Measurements from ENCODE around the gene HSF5. TPM values are rescaled to one million over a fixed set of nuclear protein-coding genes. Genes with fewer than 3 reads are reported as not detected.

HSF5 gene
- total RNA-seq, 2 donors from 2014 or later: 0.07 TPM; not detected in 1

DNA sequence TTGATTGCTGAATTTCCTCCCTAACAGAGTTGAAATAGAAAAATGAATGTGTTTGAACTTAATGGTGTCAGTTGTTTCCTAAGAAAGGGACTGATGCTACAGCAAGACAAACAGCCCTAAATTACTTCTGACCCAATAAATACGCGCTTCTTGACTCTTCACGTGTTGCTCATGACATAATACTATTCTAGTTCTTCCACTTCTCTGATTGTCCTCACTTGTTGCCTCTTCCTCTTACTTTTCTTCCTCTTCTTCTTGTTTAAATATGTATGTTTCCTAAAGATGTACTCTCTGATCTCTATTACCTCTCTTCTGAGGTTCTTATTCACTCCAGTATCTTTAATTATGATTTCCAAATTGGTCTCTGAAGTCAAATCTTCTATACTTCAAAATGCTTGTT, 103.3 kb downstream of the HSF5 start:
- H3K9ac ChIP-seq (ENCODE audit: low read depth in 2 of 2, low read length in 2 of 2): peak overlapping the region in 1 of 2 donors; percentile 42
- DNase-seq: no peak
- no peaks in the 10 kb centered on the region for H3K36me3 ChIP-seq
- peak overlapping the region; percentile 19 for H3K27ac ChIP-seq
- TF ChIP-seq, protein P1, sequence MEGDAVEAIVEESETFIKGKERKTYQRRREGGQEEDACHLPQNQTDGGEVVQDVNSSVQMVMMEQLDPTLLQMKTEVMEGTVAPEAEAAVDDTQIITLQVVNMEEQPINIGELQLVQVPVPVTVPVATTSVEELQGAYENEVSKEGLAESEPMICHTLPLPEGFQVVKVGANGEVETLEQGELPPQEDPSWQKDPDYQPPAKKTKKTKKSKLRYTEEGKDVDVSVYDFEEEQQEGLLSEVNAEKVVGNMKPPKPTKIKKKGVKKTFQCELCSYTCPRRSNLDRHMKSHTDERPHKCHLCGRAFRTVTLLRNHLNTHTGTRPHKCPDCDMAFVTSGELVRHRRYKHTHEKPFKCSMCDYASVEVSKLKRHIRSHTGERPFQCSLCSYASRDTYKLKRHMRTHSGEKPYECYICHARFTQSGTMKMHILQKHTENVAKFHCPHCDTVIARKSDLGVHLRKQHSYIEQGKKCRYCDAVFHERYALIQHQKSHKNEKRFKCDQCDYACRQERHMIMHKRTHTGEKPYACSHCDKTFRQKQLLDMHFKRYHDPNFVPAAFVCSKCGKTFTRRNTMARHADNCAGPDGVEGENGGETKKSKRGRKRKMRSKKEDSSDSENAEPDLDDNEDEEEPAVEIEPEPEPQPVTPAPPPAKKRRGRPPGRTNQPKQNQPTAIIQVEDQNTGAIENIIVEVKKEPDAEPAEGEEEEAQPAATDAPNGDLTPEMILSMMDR (IDR thresholded peaks at IDR 0.05): no peak
- H3K4me3 ChIP-seq: no peak overlapping the region
- peaks cover 10% of the 10 kb centered on the region for H3K4me1 ChIP-seq
- intact Hi-C loops (cut with DNase I): no loop called here
- no peaks in the 10 kb centered on the region for H3K27me3 ChIP-seq
- H3K9me3 ChIP-seq: no peaks in the 10 kb centered on the region

DNA sequence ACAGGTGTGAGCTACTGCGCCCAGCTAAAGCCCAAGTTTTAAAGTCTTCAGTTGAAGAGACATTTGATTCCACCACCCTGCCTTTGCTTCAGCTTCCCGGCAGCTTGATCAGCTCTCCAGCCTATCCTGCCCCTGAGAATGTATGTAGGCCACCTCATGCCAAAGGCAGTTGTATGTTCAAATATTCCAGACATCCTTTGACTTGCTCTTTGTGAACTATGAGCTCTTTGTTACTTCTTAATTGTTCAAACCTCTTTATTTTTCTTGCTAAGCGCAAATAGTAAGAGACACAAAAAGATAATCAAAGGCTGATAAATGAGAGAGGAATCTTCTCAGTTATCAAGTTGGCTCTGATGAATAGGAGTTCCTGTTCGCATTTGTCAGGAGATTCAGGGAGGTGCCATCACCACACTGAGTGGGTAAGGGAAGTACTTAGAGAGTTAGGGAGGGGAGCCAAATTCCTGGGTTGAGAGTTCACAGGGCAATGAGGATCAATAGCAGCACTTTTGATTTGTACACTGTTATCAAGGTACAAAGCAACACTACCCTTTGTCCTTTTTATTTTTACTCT, 104.2 kb downstream of the HSF5 start:
- intact Hi-C loops (cut with DNase I): no loop called here
- Histone ChIP-seq H3K27ac (peak overlapping the region; percentile 54), H3K9ac (ENCODE audit: low read depth in 2 of 2, low read length in 2 of 2) (peak overlapping the region in 1 of 2 donors; percentile 42), H3K9me3 (no peaks in the 10 kb centered on the region), H3K4me1 (peaks cover 5% of the 10 kb centered on the region), H3K4me3 (no peak overlapping the region), H3K27me3 (no peaks in the 10 kb centered on the region), H3K36me3 (no peaks in the 10 kb centered on the region)
- no peak for DNase-seq
- TF ChIP-seq, protein P1 (IDR thresholded peaks at IDR 0.05): no peak

DNA sequence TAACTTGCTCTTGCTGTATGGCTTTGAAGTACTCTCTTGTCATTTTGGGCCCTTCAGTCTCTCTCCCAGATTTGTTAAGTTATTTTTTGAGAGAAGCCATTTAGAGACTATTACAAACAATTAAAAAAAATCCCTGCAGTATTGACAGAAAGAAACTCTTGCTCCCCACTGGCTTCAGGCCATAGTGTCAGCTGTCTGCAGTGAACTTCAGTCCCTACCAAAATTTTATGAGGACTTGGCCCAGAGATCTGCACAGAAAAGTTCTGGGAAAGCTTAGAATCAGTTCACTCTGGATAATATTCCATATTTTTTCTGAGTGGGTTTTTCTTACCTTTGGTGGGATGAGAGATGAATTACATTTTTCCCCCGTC, 105.4 kb downstream of the HSF5 start:
- H3K4me1 ChIP-seq: peaks cover 5% of the 10 kb centered on the region
- no peaks in the 10 kb centered on the region for H3K9me3 ChIP-seq
- H3K27me3 ChIP-seq: no peaks in the 10 kb centered on the region
- peak overlapping the region in 1 of 2 donors; percentile 46 for H3K9ac ChIP-seq (ENCODE audit: low read depth in 2 of 2, low read length in 2 of 2)
- no peaks in the 10 kb centered on the region for H3K36me3 ChIP-seq
- no peak overlapping the region for H3K4me3 ChIP-seq
- peak; percentile 65 for DNase-seq
- TF ChIP-seq, protein P1 (IDR thresholded peaks at IDR 0.05): no peak
- peak overlapping the region; percentile 54 for H3K27ac ChIP-seq
- intact Hi-C loops (cut with DNase I): no loop called here

DNA sequence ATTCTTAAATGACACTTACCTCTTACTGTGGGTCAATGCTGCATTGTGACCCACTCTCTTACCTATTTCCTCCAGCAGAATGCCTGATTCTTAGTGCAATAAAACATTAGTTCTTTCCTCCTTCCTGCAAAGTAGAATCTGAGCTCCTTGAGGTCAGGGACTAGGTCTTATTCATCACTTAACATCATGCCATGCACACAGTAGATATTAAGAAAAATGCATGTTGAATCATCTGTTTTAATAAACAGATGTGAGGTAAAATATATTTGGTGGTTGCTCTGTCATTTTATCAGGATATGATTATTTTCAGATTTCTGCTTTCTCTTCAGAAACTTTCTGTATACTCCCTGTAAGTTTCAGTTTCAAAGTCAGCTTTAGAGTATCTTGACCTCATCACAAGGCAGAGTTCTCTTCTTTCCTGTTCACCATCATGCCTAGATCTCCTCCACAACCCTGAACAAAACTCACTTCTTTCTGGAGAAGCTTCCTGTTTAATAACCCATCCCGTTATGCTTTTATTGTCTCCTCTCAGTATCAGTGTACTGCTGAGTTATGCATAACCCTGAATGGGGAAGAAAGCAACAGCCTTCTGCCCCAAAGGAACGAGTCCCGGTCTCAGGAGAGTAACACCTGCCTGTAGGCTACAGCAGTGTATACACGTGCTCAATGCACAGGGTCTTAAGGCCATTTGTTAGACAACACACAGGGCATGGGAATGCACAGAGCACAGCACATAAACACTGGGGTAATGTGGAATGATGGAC, 105.9 kb downstream of the HSF5 start:
- Histone ChIP-seq H3K27ac (peak overlapping the region; percentile 54), H3K4me1 (peaks cover 5% of the 10 kb centered on the region), H3K9me3 (no peaks in the 10 kb centered on the region)

DNA sequence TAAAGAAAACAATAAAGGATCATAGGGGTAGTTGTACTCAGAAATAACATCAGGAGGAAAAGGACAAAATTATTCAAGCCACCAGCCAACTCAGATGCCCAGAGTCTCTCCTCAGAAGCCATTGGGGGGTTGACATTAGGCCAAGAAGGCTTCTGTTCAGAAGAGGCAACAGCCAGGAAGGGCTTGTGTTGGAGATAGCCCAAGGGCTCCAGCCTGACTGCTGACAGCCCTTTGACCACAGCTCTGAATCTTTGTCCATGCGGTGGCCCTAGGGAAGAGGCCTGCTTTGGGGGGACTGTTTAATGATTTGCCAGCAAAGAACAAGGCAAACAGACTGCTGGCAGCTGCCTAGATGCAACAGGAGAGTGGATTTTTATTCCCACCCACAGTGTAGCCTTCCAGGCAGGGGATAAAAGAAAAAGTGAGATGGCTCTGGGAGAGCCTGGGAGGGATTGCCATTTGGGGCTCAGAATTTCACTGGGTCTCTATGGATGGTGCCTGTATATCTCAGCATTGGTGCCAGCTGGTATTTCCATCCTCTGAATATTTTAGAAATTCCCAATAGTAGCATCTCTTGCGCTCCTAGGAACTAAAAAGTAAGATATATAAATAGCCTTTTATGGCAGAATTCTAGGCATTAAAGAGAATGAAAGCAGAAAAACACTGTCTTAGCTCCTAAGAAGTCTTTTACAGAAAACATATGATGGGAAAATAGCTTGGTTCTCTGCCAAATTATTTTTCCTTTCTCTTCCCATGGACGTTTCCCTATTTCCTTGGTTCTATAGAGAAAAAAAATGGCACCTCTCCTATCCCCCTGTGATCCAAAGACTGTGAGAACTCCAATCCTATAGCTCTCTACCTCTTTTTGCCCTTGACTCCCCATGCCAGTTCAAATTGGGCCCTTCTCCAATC, 106.8 kb downstream of the HSF5 start:
- peak; percentile 57 for DNase-seq

More for the DNA sequence above, 105.9 kb downstream of the HSF5 start:
- TF ChIP-seq, protein P1 (IDR thresholded peaks at IDR 0.05): no peak
- Histone ChIP-seq H3K36me3 (no peaks in the 10 kb centered on the region), H3K27me3 (no peaks in the 10 kb centered on the region), H3K9ac (ENCODE audit: low read depth in 2 of 2, low read length in 2 of 2) (peak overlapping the region in 1 of 2 donors; percentile 46), H3K4me3 (no peak overlapping the region)
- no peak for DNase-seq
- intact Hi-C loops (cut with DNase I): no loop called here

More for the DNA sequence above, 106.8 kb downstream of the HSF5 start:
- Histone ChIP-seq H3K9ac (ENCODE audit: low read depth in 2 of 2, low read length in 2 of 2) (peak overlapping the region in 1 of 2 donors; percentile 47), H3K27me3 (no peaks in the 10 kb centered on the region), H3K9me3 (no peaks in the 10 kb centered on the region), H3K27ac (peak overlapping the region; percentile 54), H3K36me3 (no peaks in the 10 kb centered on the region), H3K4me1 (peaks cover 14% of the 10 kb centered on the region), H3K4me3 (no peak overlapping the region)
- TF ChIP-seq, protein P1 (IDR thresholded peaks at IDR 0.05): no peak
- intact Hi-C loops (cut with DNase I): no loop called here
